GM12891 (cell line): ENCODE measurements around the gene SORT1.

Experiments
- DNase-seq: peaks from one replicate; pipeline ENCODE4 v3.0.0; 2011; ENCODE audit warnings: low spot score; ENCODE audit not compliant: insufficient read length
- FAIRE-seq: peaks from 2 replicates; lab custom pipeline; 2011; peaks lifted over from hg19 to GRCh38; lab: Jason Lieb, UNC
- PAX5 ChIP-seq: IDR thresholded peaks from 2 replicates; pipeline ENCODE4 v1.6.1; 2011; ENCODE audit warnings: low read length, moderate library complexity, mild to moderate bottlenecking; ENCODE audit not compliant: insufficient read depth, severe bottlenecking
- POLR2A ChIP-seq: IDR thresholded peaks from 2 replicates; pipeline ENCODE4 v1.6.1; 2011; ENCODE audit warnings: low read depth, low read length, control low read depth
- POLR2AphosphoS5 ChIP-seq: IDR thresholded peaks from 2 replicates; pipeline ENCODE4 v1.6.1; 2011; ENCODE audit warnings: low read depth, low read length, control low read depth
- POU2F2 ChIP-seq: IDR thresholded peaks from 2 replicates; pipeline ENCODE4 v1.6.1; 2011; ENCODE audit warnings: low read depth, mild to moderate bottlenecking, control low read depth, low read length, moderate library complexity
- SPI1 ChIP-seq: IDR thresholded peaks from 2 replicates; pipeline ENCODE4 v1.6.1; 2011; ENCODE audit warnings: low read depth, low read length, control low read depth
- TAF1 ChIP-seq: IDR thresholded peaks from 2 replicates; pipeline ENCODE4 v1.6.1; 2011; ENCODE audit warnings: low read depth, low read length, control low read depth

The SORT1 gene

GRCh38 chr1:109426281-109427170 is 28.8 kb upstream of the SORT1 start, which contains the start of gene PSMA5:
Gene PSMA5, minus strand, starts transcription at chr1:109426448. Its CDS starts 118 bp downstream, at chr1:109426330.
- FAIRE-seq (peak; percentile 99), DNase-seq (peak; percentile 74)
- TF ChIP-seq POLR2AphosphoS5 (peak; percentile 97), SPI1 (0 out of 2 replicates have a peak, but pooled peaks have one; percentile 19), POU2F2 (peak; percentile 88), TAF1 (peak; percentile 92), PAX5 (no peak), POLR2A (peak; percentile 98)

GRCh38 chr1:109425391-109426280 is 27.9 kb upstream of the SORT1 start:
- FAIRE-seq = no peak
- peak; percentile 8 for DNase-seq
- TF ChIP-seq TAF1 (no peak), POLR2AphosphoS5 (no peak), POU2F2 (no peak), SPI1 (no peak), PAX5 (no peak), POLR2A (no peak)

GRCh38 chr1:109423498-109423897 is 25.8 kb upstream of the SORT1 start:
- DNase-seq (no peak), FAIRE-seq (peak; percentile 13)
- TF ChIP-seq TAF1 (no peak), PAX5 (no peak), POLR2AphosphoS5 (no peak), POU2F2 (no peak), SPI1 (no peak), POLR2A (no peak)

DNA sequence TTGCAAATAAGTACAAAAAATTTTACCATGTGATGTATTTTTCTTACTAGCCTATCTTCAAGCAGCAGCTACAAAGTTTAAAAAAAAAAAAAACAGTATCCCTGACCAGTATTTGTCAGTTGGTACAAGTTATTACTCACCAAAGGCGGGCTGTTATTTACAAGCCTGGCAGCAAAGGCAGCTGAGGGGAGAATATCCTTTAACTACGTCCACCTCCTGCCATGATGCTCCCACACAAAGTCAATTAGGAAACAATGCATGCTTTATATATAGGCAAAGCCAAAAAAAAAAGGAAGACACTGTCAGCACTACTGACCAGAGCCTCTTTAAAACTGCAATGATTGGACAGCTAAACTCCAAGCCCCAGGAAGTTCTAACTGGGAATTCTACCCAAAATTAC is 14.8 kb upstream of the SORT1 start:
- TF ChIP-seq POLR2A (no peak), POU2F2 (no peak), TAF1 (no peak), POLR2AphosphoS5 (no peak), SPI1 (no peak), PAX5 (no peak)
- FAIRE-seq = no peak
- no peak for DNase-seq

GRCh38 chr1:109404838-109405237 is 7.1 kb upstream of the SORT1 start:
- no peak for DNase-seq
- TF ChIP-seq POLR2A (no peak), SPI1 (no peak), TAF1 (no peak), PAX5 (no peak), POLR2AphosphoS5 (no peak), POU2F2 (no peak)
- peak; percentile 61 for FAIRE-seq

GRCh38 chr1:109402025-109402424 is 4.3 kb upstream of the SORT1 start:
- no peak for DNase-seq
- TF ChIP-seq POLR2AphosphoS5 (no peak), PAX5 (no peak), POLR2A (no peak), POU2F2 (no peak), TAF1 (no peak), SPI1 (no peak)
- FAIRE-seq = no peak

DNA sequence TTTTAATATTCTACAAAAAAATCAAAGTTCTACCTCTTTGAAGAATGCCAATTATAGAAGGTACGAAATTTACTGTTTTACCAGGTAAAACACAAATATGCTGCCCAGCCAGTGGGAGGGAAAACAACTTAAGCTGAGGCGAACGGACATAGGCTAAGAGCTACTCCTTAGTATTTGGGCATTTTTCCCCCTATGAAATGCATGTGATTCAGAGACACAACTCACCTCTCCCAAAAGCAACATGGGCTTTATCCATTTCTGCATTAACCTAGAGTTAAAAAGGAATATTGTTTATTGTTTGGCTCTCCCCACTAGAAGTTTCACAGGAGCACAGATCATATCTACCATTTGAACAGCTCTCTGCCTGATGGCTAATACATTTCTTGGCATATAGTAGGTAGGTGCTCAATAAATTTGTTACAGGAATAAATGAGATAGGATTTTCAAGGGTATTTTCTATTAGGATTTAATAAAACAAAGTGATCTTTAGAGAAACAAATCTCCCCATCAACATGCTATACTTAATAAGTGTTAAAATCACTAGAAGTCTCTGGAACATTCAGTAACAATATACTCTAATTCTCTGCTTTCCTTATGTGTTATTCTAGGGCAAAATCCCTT is 2.4 kb upstream of the SORT1 start:
- DNase-seq = no peak
- no peak for FAIRE-seq
- TF ChIP-seq POLR2AphosphoS5 = no peak
- TF ChIP-seq POU2F2 = no peak
- TF ChIP-seq POLR2A = no peak

- FAIRE-seq = peak; percentile 68
- DNase-seq = no peak
- TF ChIP-seq TAF1 (no peak), POLR2AphosphoS5 (no peak), PAX5 (no peak), POLR2A (no peak), POU2F2 (no peak), SPI1 (no peak)
Measured at GRCh38 chr1:109399326-109399957, 1.7 kb upstream of the SORT1 start.
